HEK293 (cell line): ENCODE data around the gene SLC6A13.

Experiments used
- CTCF ChIA-PET: fragments of 350-600 bp; formaldehyde crosslinking; extraction: SDS; loops from one replicate; lab custom pipeline; 2021; ENCODE audit warnings: antibody characterized with exemption; lab: Yijun Ruan, JAX
- POLR2A ChIA-PET: fragments of 300-600 bp; formaldehyde crosslinking; extraction: SDS; loops from one replicate; lab custom pipeline; 2020; ENCODE audit warnings: antibody characterized with exemption, inconsistent platforms; lab: Yijun Ruan, JAX
- H3K27ac ChIP-seq: fragments of 200-500 bp; sonication (Bioruptor generic); 2 replicates; pipeline ENCODE4 v1.5.1; 2014; ENCODE audit warnings: low read depth, low read length, control low read depth, inconsistent platforms; ENCODE audit errors: extremely low read depth
- H3K36me3 ChIP-seq, 2 experiments: fragments of 200-500 bp in 1 of 2; sonication (Bioruptor generic) in 1 of 2; 1 replicate in 1 of 2; 2 replicates in 1 of 2; pipeline ENCODE4 v1.5.1; 2014 to 2017; ENCODE audit warnings: inconsistent platforms in 2 of 2, low read length in 2 of 2; ENCODE audit not compliant: control insufficient read depth in 2 of 2, insufficient read depth in 1 of 2
- H3K4me1 ChIP-seq: fragments of 200-500 bp; sonication (Bioruptor generic); 2 replicates; pipeline ENCODE4 v1.5.1; 2014; ENCODE audit warnings: mild to moderate bottlenecking, low read length, inconsistent platforms; ENCODE audit not compliant: control insufficient read depth, insufficient read depth
- H3K4me3 ChIP-seq: 2 replicates; pipeline ENCODE4 v1.5.1; 2011; ENCODE audit warnings: low read depth, mild to moderate bottlenecking, control low read depth, low read length, moderate library complexity
- H3K9me3 ChIP-seq: fragments of 200-500 bp; sonication (Bioruptor generic); 2 replicates; pipeline ENCODE4 v1.5.1; 2014; ENCODE audit warnings: low read depth, low read length, inconsistent platforms; ENCODE audit not compliant: control insufficient read depth, insufficient read depth
- EGR2 ChIP-seq: fragments of 450-650 bp; formaldehyde crosslinking; IDR thresholded peaks from 2 replicates; pipeline ENCODE4 v1.5.1; 2016; ENCODE audit warnings: low read depth, missing biosample characterization, missing genetic modification characterization
- GLIS2 ChIP-seq: fragments of 450-650 bp; formaldehyde crosslinking; IDR thresholded peaks from 2 replicates; pipeline ENCODE4 v1.5.1; 2016; ENCODE audit warnings: missing biosample characterization, missing genetic modification characterization
- HOXA7 ChIP-seq: sonication (generic); formaldehyde crosslinking; IDR thresholded peaks from 2 replicates; pipeline ENCODE4 v1.8.1; 2022; ENCODE audit warnings: missing genetic modification reagents, borderline replicate concordance
- HOXD13 ChIP-seq: sonication (generic); formaldehyde crosslinking; IDR thresholded peaks from 2 replicates; pipeline ENCODE4 v1.8.0; 2022; ENCODE audit warnings: missing genetic modification reagents, borderline replicate concordance
- MZF1 ChIP-seq: fragments of 450-650 bp; formaldehyde crosslinking; IDR thresholded peaks from 2 replicates; pipeline ENCODE4 v1.5.1; 2017; ENCODE audit warnings: missing biosample characterization, missing genetic modification characterization, borderline replicate concordance
- OSR2 ChIP-seq: fragments of 450-650 bp; formaldehyde crosslinking; IDR thresholded peaks from 2 replicates; pipeline ENCODE4 v1.5.1; 2016; ENCODE audit warnings: missing biosample characterization, missing genetic modification characterization
- OVOL3 ChIP-seq: fragments of 450-650 bp; formaldehyde crosslinking; IDR thresholded peaks from 2 replicates; pipeline ENCODE4 v1.5.1; 2016; ENCODE audit warnings: missing biosample characterization, missing genetic modification characterization
- SCRT1 ChIP-seq: fragments of 450-650 bp; formaldehyde crosslinking; IDR thresholded peaks from 2 replicates; pipeline ENCODE4 v1.5.1; 2016; ENCODE audit warnings: missing biosample characterization, missing genetic modification characterization, borderline replicate concordance
- SETDB1 ChIP-seq: IDR thresholded peaks from one replicate; pipeline ENCODE4 v1.6.1; 2017; ENCODE audit warnings: mild to moderate bottlenecking, low read length, moderate library complexity, mixed read lengths; ENCODE audit not compliant: insufficient read length
- TCF7L2 ChIP-seq: IDR thresholded peaks from 2 replicates; pipeline ENCODE4 v1.6.1; 2011; ENCODE audit warnings: low read depth, mild to moderate bottlenecking, inconsistent platforms, low read length, moderate library complexity, borderline replicate concordance
- WT1 ChIP-seq: fragments of 450-650 bp; formaldehyde crosslinking; IDR thresholded peaks from 2 replicates; pipeline ENCODE4 v1.5.1; 2016; ENCODE audit warnings: missing biosample characterization, missing genetic modification characterization
- YY2 ChIP-seq: fragments of 450-650 bp; formaldehyde crosslinking; IDR thresholded peaks from 2 replicates; pipeline ENCODE4 v1.5.1; 2016; ENCODE audit warnings: missing biosample characterization, missing genetic modification characterization
- ZBTB8A ChIP-seq: fragments of 450-650 bp; formaldehyde crosslinking; IDR thresholded peaks from 2 replicates; pipeline ENCODE4 v1.5.1; 2016; ENCODE audit warnings: missing biosample characterization, missing genetic modification characterization
- ZFHX2 ChIP-seq: fragments of 450-650 bp; formaldehyde crosslinking; conservative IDR thresholded peaks from 2 replicates; pipeline ENCODE4 v1.5.1; 2016; ENCODE audit warnings: missing biosample characterization, missing genetic modification characterization
- ZNF121 ChIP-seq: fragments of 450-650 bp; formaldehyde crosslinking; IDR thresholded peaks from 2 replicates; pipeline ENCODE4 v1.5.1; 2016; ENCODE audit warnings: missing biosample characterization, missing genetic modification characterization
- ZNF174 ChIP-seq: fragments of 450-650 bp; formaldehyde crosslinking; IDR thresholded peaks from 2 replicates; pipeline ENCODE4 v1.5.0; 2017; ENCODE audit warnings: missing biosample characterization, mild to moderate bottlenecking, missing genetic modification characterization
- ZNF184 ChIP-seq: fragments of 450-650 bp; IDR thresholded peaks from 2 replicates; pipeline ENCODE4 v1.5.1; 2018; ENCODE audit warnings: missing biosample characterization, mild to moderate bottlenecking, missing genetic modification characterization
- ZNF211 ChIP-seq: fragments of 450-650 bp; formaldehyde crosslinking; IDR thresholded peaks from 2 replicates; pipeline ENCODE4 v1.5.1; 2016; ENCODE audit warnings: low read depth, missing biosample characterization, missing genetic modification characterization
- ZNF223 ChIP-seq: fragments of 450-650 bp; formaldehyde crosslinking; IDR thresholded peaks from 2 replicates; pipeline ENCODE4 v1.5.1; 2016; ENCODE audit warnings: missing biosample characterization, missing genetic modification characterization
- ZNF280D ChIP-seq: fragments of 450-650 bp; formaldehyde crosslinking; IDR thresholded peaks from 2 replicates; pipeline ENCODE4 v1.5.1; 2016; ENCODE audit warnings: missing biosample characterization, missing genetic modification characterization
- ZNF529 ChIP-seq: fragments of 450-650 bp; formaldehyde crosslinking; IDR thresholded peaks from 2 replicates; pipeline ENCODE4 v1.5.1; 2017; ENCODE audit warnings: missing genetic modification characterization, missing biosample characterization; ENCODE audit not compliant: insufficient replicate concordance
- ZNF580 ChIP-seq: fragments of 450-650 bp; formaldehyde crosslinking; IDR thresholded peaks from 2 replicates; pipeline ENCODE4 v1.5.1; 2016; ENCODE audit warnings: missing biosample characterization, missing genetic modification characterization
- ZNF610 ChIP-seq: fragments of 450-650 bp; formaldehyde crosslinking; IDR thresholded peaks from 2 replicates; pipeline ENCODE4 v1.5.1; 2016; ENCODE audit warnings: missing biosample characterization, missing genetic modification characterization, borderline replicate concordance
- ZNF626 ChIP-seq: fragments of 450-650 bp; sonication (Bioruptor Pico); formaldehyde crosslinking; IDR thresholded peaks from 2 replicates; pipeline ENCODE4 v1.5.1; 2018; ENCODE audit warnings: missing biosample characterization, missing genetic modification characterization, inconsistent platforms
- ZNF664 ChIP-seq: fragments of 450-650 bp; formaldehyde crosslinking; IDR thresholded peaks from 2 replicates; pipeline ENCODE4 v1.5.1; 2016; ENCODE audit warnings: missing biosample characterization, missing genetic modification characterization
- ZNF777 ChIP-seq: fragments of 450-650 bp; formaldehyde crosslinking; IDR thresholded peaks from 2 replicates; pipeline ENCODE4 v1.5.1; 2017; ENCODE audit warnings: missing biosample characterization, missing genetic modification characterization, borderline replicate concordance
- ZSCAN23 ChIP-seq: fragments of 450-650 bp; formaldehyde crosslinking; IDR thresholded peaks from 2 replicates; pipeline ENCODE4 v1.5.1; 2016; ENCODE audit warnings: missing biosample characterization, missing genetic modification characterization

Gene SLC6A13

GRCh38 chr12:194276-194675 lies 68.4 kb downstream of the SLC6A13 start:
- Histone ChIP-seq H3K27ac (no peak overlapping the region), H3K9me3 (no peaks in the 10 kb centered on the region), H3K4me3 (no peak overlapping the region), H3K4me1 (peaks cover 2% of the 10 kb centered on the region; the same call in 1 of the 2 replicates), H3K36me3 (no peaks in the 10 kb centered on the region)
- POLR2A ChIA-PET, result no interaction called here
- CTCF ChIA-PET, result no interaction called here
- no peak for TF ChIP-seq ZNF626 (tag by site-specific recombination)
- no peak for TF ChIP-seq OVOL3 (tag by site-specific recombination)
- no peak for TF ChIP-seq ZNF610 (tag by site-specific recombination)
- TF ChIP-seq HOXD13 (CRISPR knock-in tag), result no peak
- TF ChIP-seq TCF7L2, result no peak
- no peak for TF ChIP-seq ZNF777 (tag by site-specific recombination)
- TF ChIP-seq WT1 (tag by site-specific recombination), result no peak
- no peak for TF ChIP-seq ZNF529 (tag by site-specific recombination)
- no peak for TF ChIP-seq ZNF211 (tag by site-specific recombination)
- TF ChIP-seq OSR2 (tag by site-specific recombination), result no peak
- no peak for TF ChIP-seq YY2 (tag by site-specific recombination)
- TF ChIP-seq ZNF184 (tag by site-specific recombination), result no peak
- TF ChIP-seq ZNF223 (tag by site-specific recombination), result no peak

DNA sequence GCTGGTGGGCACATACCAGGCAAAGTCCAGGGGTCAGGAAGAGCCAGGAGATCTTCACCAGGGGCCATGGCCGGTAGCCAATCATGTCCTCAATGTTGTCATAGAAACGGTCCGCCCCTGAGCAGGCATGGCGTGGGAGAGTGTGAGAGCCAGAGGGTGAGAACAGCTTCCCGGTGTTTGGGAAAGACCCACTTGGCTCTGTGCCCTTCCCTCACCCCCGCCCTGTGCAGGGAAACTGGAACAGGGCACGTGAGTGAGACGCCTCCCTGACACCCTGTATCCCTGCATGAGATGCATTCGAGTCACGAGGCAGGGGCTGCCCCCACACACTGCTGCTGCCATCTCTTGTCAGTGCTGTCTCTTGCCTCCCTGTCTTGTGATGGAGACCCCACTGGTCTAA lies 69.4 kb downstream of the SLC6A13 start:
- Histone ChIP-seq H3K9me3 (no peaks in the 10 kb centered on the region), H3K4me3 (no peak overlapping the region), H3K27ac (no peak overlapping the region), H3K4me1 (no peaks in the 10 kb centered on the region), H3K36me3 (no peaks in the 10 kb centered on the region)
- CTCF ChIA-PET, result no interaction called here
- TF ChIP-seq GLIS2 (tag by site-specific recombination) (0 out of 2 replicates have a peak, but pooled peaks have one; percentile 19), ZFHX2 (tag by site-specific recombination) (peak; percentile 76), ZNF121 (tag by site-specific recombination) (peak; percentile 77; the same call in 1 of the 2 replicates), HOXA7 (CRISPR knock-in tag) (no peak), EGR2 (tag by site-specific recombination) (peak; percentile 53), ZBTB8A (peak; percentile 14; the same call in 1 of the 2 replicates), SETDB1 (no peak)
- POLR2A ChIA-PET, result no interaction called here

DNA sequence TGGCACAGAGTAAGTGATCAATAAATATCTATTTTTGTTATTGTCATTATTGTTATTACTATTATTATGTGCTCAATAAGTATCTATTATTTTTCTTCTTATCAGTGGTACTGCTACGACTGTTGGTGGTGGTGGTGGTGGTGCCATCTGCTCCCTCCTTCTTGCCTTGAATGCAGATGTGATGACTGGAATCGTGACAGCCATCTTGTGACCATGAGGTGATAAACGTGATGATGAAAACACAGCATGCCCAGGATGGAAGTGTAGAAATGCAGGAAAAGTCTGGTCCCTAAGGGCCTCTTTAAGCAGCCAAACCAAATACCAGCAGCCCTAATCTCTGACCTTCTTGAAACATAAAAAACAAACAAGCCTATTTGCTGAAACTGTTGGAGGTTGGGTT lies 71.1 kb downstream of the SLC6A13 start:
- CTCF ChIA-PET, result interaction anchor here (2.9 kb wide), 1 partner anchor 28 kb away, joined by 13 read pairs; no protein-coding TSS in a partner anchor
- Histone ChIP-seq H3K9me3 (no peaks in the 10 kb centered on the region), H3K4me1 (no peaks in the 10 kb centered on the region), H3K36me3 (no peaks in the 10 kb centered on the region), H3K4me3 (no peak overlapping the region), H3K27ac (no peak overlapping the region)
- TF ChIP-seq ZNF664 (tag by site-specific recombination) (0 out of 2 replicates have a peak, but pooled peaks have one; percentile 29), ZSCAN23 (tag by site-specific recombination) (no peak), ZNF174 (tag by site-specific recombination) (no peak), ZNF580 (tag by site-specific recombination) (peak; percentile 55; the same call in 1 of the 2 replicates), ZNF529 (tag by site-specific recombination) (no peak), MZF1 (no peak), ZNF280D (tag by site-specific recombination) (0 out of 2 replicates have a peak, but pooled peaks have one; percentile 40), SCRT1 (no peak)
- POLR2A ChIA-PET, result no interaction called here
